AG04449 (cell line): ENCODE results near the gene UPK1A.
"Not testable (repeated sequence)": the region's sequence is repeated elsewhere in the genome, so short reads cannot be mapped to it uniquely, and the experiment has no call there.

Experiments used
- CTCF ChIA-PET: fragments of 350-600 bp; formaldehyde crosslinking; extraction: SDS; loops from one replicate; lab custom pipeline; 2021; ENCODE audit warnings: antibody characterized with exemption; lab: Yijun Ruan, JAX
- POLR2A ChIA-PET: fragments of 400-600, 350-600 bp; formaldehyde crosslinking; extraction: SDS; loops from one replicate; lab custom pipeline; 2020; ENCODE audit warnings: antibody characterized with exemption, inconsistent platforms; lab: Yijun Ruan, JAX
- DNase-seq: peaks from one replicate; pipeline ENCODE4 v3.0.0-alpha.2; 2010; ENCODE audit warnings: low read depth, low spot score
- H3K4me3 ChIP-seq: 2 replicates; pipeline ENCODE4 v1.5.1; 2011; ENCODE audit warnings: low read depth, mild to moderate bottlenecking, control low read depth, low read length
- TF ChIP-seq, protein P1 (sequence below): IDR thresholded peaks from one replicate; pipeline ENCODE4 v1.5.1; 2011; ENCODE audit warnings: mild to moderate bottlenecking, moderate library complexity, low read length, control low read depth, inconsistent platforms; ENCODE audit not compliant: insufficient read depth; ENCODE audit errors: missing control alignments

Gene UPK1A

DNA sequence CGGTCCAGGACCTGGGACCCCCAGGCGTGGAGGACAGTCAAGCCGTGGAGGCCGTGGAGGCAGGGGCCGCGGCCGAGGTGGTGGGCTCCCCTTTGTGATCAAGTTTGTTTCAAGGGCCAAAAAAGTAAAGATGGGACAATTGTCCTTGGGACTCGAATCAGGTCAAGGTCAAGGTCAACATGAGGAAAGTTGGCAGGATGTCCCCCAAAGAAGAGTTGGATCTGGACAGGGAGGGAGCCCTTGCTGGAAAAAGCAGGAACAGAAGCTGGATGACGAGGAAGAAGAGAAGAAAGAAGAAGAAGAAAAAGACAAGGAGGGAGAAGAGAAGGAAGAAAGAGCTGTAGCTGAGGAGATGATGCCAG, 53.8 kb downstream of the UPK1A start:
- CTCF ChIA-PET = interaction anchor here (1.2 to 1.4 kb wide), 4 partner anchors 12 to 211 kb away, joined by 3 read pairs; no protein-coding TSS in a partner anchor
- no peak for DNase-seq
- POLR2A ChIA-PET = no interaction called here
- TF ChIP-seq, protein P1, sequence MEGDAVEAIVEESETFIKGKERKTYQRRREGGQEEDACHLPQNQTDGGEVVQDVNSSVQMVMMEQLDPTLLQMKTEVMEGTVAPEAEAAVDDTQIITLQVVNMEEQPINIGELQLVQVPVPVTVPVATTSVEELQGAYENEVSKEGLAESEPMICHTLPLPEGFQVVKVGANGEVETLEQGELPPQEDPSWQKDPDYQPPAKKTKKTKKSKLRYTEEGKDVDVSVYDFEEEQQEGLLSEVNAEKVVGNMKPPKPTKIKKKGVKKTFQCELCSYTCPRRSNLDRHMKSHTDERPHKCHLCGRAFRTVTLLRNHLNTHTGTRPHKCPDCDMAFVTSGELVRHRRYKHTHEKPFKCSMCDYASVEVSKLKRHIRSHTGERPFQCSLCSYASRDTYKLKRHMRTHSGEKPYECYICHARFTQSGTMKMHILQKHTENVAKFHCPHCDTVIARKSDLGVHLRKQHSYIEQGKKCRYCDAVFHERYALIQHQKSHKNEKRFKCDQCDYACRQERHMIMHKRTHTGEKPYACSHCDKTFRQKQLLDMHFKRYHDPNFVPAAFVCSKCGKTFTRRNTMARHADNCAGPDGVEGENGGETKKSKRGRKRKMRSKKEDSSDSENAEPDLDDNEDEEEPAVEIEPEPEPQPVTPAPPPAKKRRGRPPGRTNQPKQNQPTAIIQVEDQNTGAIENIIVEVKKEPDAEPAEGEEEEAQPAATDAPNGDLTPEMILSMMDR = no peak
- no peak overlapping the region for H3K4me3 ChIP-seq

DNA sequence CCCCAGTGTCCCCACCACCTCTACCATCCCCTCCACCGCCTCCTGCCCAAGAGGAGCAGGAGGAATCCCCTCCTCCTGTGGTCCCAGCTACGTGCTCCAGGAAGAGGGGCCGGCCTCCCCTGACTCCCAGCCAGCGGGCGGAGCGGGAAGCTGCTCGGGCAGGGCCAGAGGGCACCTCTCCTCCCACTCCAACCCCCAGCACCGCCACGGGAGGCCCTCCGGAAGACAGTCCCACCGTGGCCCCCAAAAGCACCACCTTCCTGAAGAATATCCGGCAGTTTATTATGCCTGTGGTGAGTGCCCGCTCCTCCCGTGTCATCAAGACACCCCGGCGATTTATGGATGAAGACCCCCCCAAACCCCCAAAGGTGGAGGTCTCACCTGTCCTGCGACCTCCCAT, 54.3 kb downstream of the UPK1A start:
- no peak for DNase-seq
- TF ChIP-seq, protein P1 = no peak
- no peak overlapping the region for H3K4me3 ChIP-seq
- CTCF ChIA-PET = interaction anchor here (1.3 to 1.4 kb wide), 2 partner anchors 28 to 165 kb away, joined by 3 read pairs; no protein-coding TSS in a partner anchor
- POLR2A ChIA-PET = no interaction called here

DNA sequence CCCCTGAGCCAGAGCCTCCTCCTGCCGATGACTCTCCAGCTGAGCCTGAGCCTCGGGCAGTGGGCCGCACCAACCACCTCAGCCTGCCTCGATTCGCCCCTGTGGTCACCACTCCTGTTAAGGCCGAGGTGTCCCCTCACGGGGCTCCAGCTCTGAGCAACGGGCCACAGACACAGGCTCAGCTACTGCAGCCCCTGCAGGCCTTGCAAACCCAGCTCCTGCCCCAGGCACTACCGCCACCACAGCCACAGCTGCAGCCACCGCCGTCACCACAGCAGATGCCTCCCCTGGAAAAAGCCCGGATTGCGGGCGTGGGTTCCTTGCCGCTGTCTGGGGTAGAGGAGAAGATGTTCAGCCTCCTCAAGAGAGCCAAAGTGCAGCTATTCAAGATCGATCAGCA, 55.1 kb downstream of the UPK1A start:
- no peak overlapping the region for H3K4me3 ChIP-seq
- TF ChIP-seq, protein P1 = no peak
- POLR2A ChIA-PET = interaction anchor here (1.4 kb wide), 1 partner anchor 27 kb away, joined by 5 read pairs; the partner anchor contains the start of gene LIN37
- CTCF ChIA-PET = interaction anchor here (0.7 to 0.8 kb wide), 2 partner anchors 16 to 19 kb away, joined by 3 read pairs; no protein-coding TSS in a partner anchor
- no peak for DNase-seq

DNA sequence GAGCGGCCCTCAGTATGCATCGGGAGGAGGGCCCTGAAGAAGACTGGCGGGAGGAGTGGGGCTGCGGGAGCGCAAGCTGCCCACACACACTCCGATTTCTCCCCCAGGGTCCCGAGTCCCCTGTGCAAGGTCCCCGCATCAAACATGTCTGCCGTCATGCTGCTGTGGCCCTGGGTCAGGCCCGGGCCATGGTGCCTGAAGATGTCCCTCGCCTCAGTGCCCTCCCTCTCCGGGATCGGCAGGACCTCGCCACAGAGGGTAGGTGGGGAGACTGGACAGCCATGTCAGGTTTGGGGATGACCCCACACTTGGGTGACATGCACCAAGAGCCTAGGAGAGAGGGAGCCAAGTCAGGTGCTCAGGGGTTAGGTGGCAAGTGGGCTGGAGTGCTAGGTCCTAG, 56.1 kb downstream of the UPK1A start:
- TF ChIP-seq, protein P1 = no peak
- ChIA-PET POLR2A (interaction anchor here (1.4 kb wide), 1 partner anchor 26 kb away, joined by 5 read pairs; the partner anchor contains the start of gene LIN37), CTCF (interaction anchor here (1.5 kb wide), 1 partner anchor 18 kb away, joined by 4 read pairs; no protein-coding TSS in a partner anchor)
- no peak for DNase-seq
- H3K4me3 ChIP-seq = no peak overlapping the region

DNA sequence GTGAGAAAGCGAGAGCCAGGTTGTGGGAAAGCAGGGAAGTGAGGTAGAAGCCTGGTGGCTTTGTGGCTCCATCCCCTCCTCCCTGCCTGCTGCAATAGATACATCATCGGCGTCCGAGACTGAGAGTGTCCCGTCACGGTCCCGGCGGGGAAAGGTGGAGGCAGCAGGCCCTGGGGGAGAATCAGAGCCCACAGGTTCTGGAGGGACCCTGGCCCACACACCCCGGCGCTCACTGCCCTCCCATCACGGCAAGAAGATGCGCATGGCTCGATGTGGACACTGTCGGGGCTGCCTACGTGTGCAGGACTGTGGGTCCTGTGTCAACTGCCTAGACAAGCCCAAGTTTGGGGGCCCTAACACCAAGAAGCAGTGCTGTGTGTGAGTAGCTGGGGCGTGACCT, 56.6 kb downstream of the UPK1A start:
- ChIA-PET CTCF (interaction anchor here (1.5 kb wide), 1 partner anchor 17 kb away, joined by 4 read pairs; no protein-coding TSS in a partner anchor), POLR2A (no interaction called here)
- H3K4me3 ChIP-seq = no peak overlapping the region

DNA sequence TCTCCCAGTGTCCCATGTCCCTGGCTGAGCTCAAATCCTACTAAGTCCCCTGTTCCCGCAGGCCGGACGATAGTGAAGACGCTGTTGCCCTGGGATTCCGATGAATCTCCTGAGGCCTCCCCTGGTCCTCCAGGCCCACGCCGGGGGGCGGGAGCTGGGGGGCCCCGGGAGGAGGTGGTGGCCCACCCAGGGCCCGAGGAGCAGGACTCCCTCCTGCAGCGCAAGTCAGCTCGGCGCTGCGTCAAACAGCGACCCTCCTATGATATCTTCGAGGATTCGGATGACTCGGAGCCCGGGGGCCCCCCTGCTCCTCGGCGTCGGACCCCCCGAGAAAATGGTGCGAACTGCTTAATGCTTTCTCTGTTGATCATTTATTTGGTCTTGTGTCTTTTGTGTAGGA, 57.4 kb downstream of the UPK1A start:
- DNase-seq = no peak
- TF ChIP-seq, protein P1 = no peak
- ChIA-PET CTCF (interaction anchor here (1.5 kb wide), 1 partner anchor 17 kb away, joined by 4 read pairs; no protein-coding TSS in a partner anchor), POLR2A (no interaction called here)
- H3K4me3 ChIP-seq = no peak overlapping the region

More for the DNA sequence above, 56.6 kb downstream of the UPK1A start:
- TF ChIP-seq, protein P1 = no peak
- DNase-seq = no peak

DNA sequence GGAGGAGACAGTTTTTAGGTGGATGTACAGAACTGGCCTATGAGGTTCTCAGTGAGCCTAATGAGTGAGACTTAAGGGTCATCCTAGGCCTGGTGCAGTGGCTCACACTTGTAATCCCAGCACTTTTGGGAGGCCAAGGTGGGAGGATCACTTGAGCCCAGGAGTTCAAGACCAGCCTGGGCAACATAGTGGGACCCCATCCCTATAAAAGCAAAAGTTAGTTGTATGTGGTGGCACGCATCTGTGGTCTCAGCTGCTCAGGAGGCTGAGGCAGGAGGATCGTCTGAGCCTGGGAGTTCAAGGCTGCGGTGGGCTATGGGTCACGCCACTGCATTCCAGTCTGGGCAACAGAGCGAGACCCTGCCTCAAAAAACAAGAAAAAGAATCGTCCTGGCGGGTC, 57.8 kb downstream of the UPK1A start:
- CTCF ChIA-PET = interaction anchor here (1.5 kb wide), 1 partner anchor 16 kb away, joined by 4 read pairs; no protein-coding TSS in a partner anchor
- H3K4me3 ChIP-seq, POLR2A ChIA-PET, DNase-seq: not testable (repeated sequence)
